ENCODE data around the gene OR52B2. TPM values are rescaled to one million over a fixed set of nuclear protein-coding genes. Genes with fewer than 3 reads are reported as not detected.

OR52B2 gene
- total RNA-seq, 1 donor from 2014 or later, result not detected

DNA sequence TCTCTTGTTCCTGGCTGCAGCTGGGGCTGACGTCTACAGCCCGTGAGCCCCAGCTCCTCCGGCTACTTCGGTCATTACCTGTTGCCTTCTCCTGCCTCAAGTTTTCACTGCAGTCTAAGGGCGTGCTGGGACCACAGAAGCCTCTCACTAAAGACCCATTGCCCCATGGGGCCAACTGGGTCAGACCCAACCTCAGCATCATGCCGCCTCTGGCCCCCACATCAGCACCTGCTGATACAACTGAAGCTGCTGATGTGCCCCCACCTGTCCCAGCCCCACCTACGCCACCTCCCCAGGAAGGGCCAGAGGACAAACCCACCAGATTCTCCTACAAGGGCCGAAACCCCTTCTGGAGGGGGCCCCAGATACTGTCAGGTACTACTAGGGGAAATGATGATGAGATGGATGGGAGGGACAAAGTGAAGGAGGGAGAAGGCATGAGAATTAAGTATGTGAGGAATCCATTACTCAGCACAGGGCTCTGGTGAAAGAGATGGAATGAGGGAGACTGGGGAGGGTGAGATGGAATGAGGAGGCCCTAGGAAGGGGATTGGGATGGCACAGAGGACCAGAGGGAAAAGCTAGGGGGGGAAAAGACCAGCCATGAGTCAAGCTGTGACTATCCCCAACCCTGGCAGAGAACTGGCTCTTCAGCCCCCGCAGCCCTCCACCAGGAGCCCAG is 40.3 kb upstream of the OR52B2 start:
- Mint-ChIP-seq H3K9me3 (ENCODE audit: low read depth) (no peaks in the 10 kb centered on the region), H3K27ac (ENCODE audit: unreplicated experiment) (no peak overlapping the region), H3K27me3 (ENCODE audit: low read depth) (no peaks in the 10 kb centered on the region), H3K4me3 (ENCODE audit: unreplicated experiment) (no peak overlapping the region), H3K4me1 (ENCODE audit: low read depth) (no peaks in the 10 kb centered on the region), H3K36me3 (ENCODE audit: low read depth) (peaks cover 16% of the 10 kb centered on the region)
- no peak for TF ChIP-seq CTCF (IDR thresholded peaks at IDR 0.05)
- no peak for DNase-seq (ENCODE audit: low spot score)

GRCh38 chr11:6209801-6210200 is 39.7 kb upstream of the OR52B2 start:
- no peak overlapping the region for H3K4me3 Mint-ChIP-seq (ENCODE audit: unreplicated experiment)
- no peak for TF ChIP-seq CTCF (IDR thresholded peaks at IDR 0.05)

DNA sequence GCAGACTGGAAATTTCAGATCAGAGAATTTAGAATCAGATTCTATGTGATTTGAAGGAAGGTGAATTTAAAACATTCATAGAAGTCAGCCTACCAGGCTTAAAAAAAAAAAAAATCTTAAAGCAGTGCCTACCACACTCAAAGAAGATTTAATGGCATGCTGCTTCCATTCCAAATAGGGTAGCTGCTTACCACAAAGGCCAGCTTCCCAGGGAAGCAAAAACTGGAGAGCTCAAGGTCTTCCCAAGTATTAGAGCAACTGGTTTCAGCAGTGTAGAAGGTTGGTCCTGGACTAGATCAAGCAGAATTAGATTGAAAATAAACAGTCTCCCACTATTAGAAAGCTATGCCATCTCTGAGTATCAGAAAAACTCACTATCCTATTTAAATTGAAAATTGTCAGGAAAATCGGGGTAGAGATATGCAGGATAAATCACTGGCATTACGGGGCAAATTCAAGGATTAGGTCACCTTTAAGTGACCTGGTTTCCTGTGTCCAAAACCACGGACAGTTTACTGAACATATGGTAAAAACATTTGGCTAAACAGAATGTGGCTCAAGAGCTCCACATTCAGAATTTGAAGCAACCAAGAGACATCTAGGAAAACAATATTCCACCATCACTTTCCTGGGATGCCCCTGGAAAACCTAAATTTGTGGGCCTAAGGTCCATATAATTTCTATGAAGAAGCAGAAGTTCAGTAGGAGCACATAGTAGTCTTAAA is 36.5 kb upstream of the OR52B2 start:
- Mint-ChIP-seq H3K4me3 (ENCODE audit: unreplicated experiment) (no peak overlapping the region), H3K27me3 (ENCODE audit: low read depth) (no peaks in the 10 kb centered on the region), H3K4me1 (ENCODE audit: low read depth) (no peaks in the 10 kb centered on the region), H3K9me3 (ENCODE audit: low read depth) (no peaks in the 10 kb centered on the region), H3K36me3 (ENCODE audit: low read depth) (peaks cover 18% of the 10 kb centered on the region), H3K27ac (ENCODE audit: unreplicated experiment) (no peak overlapping the region)
- no peak for TF ChIP-seq CTCF (IDR thresholded peaks at IDR 0.05)
- DNase-seq (ENCODE audit: low spot score), result no peak

More at GRCh38 chr11:6209801-6210200, 39.7 kb upstream of the OR52B2 start:
- Mint-ChIP-seq H3K4me1 (ENCODE audit: low read depth) (no peaks in the 10 kb centered on the region), H3K9me3 (ENCODE audit: low read depth) (no peaks in the 10 kb centered on the region), H3K27ac (ENCODE audit: unreplicated experiment) (no peak overlapping the region), H3K36me3 (ENCODE audit: low read depth) (peaks cover 13% of the 10 kb centered on the region), H3K27me3 (ENCODE audit: low read depth) (no peaks in the 10 kb centered on the region)
- DNase-seq (ENCODE audit: low spot score), result no peak

GRCh38 chr11:6205366-6205765 is 35.2 kb upstream of the OR52B2 start, which contains the start of gene C11orf42:
C11orf42 (plus strand) TSS chr11:6205557; CDS start chr11:6205616, 59 bp downstream.
- no peak for TF ChIP-seq CTCF (IDR thresholded peaks at IDR 0.05)
- Mint-ChIP-seq H3K36me3 (ENCODE audit: low read depth) (peaks cover 16% of the 10 kb centered on the region), H3K27me3 (ENCODE audit: low read depth) (no peaks in the 10 kb centered on the region), H3K4me1 (ENCODE audit: low read depth) (no peaks in the 10 kb centered on the region), H3K27ac (ENCODE audit: unreplicated experiment) (no peak within 1 kb of the TSS), H3K4me3 (ENCODE audit: unreplicated experiment) (no peak within 1 kb of the TSS), H3K9me3 (ENCODE audit: low read depth) (no peaks in the 10 kb centered on the region)
- DNase-seq (ENCODE audit: low spot score), result no peak

GRCh38 chr11:6204706-6205105 is 34.6 kb upstream of the OR52B2 start:
- Mint-ChIP-seq H3K4me1 (ENCODE audit: low read depth) (no peaks in the 10 kb centered on the region), H3K9me3 (ENCODE audit: low read depth) (no peaks in the 10 kb centered on the region), H3K27me3 (ENCODE audit: low read depth) (no peaks in the 10 kb centered on the region), H3K36me3 (ENCODE audit: low read depth) (peaks cover 15% of the 10 kb centered on the region), H3K27ac (ENCODE audit: unreplicated experiment) (no peak overlapping the region), H3K4me3 (ENCODE audit: unreplicated experiment) (no peak overlapping the region)
- DNase-seq (ENCODE audit: low spot score), result no peak
- no peak for TF ChIP-seq CTCF (IDR thresholded peaks at IDR 0.05)
